Kidney (tissue), 14 donors: ENCODE data around the gene ZNF627. TPM values are rescaled to one million over a fixed set of nuclear protein-coding genes. Genes with fewer than 3 reads are reported as not detected.
"Not testable (repeated sequence)": the region's sequence is repeated elsewhere in the genome, so short reads cannot be mapped to it uniquely, and the experiment has no call there.

ENCODE experiments used
- DNase-seq, 5 donors: peaks; one replicate each; pipeline ENCODE4 v3.0.0-alpha.2; 2013 to 2020
- FAIRE-seq: peaks from 2 replicates; lab custom pipeline; 2012; peaks lifted over from hg19 to GRCh38; lab: Jason Lieb, UNC
- H3K27ac ChIP-seq, 2 donors: one replicate each; pipeline ENCODE4 v1.7.0; 2013; ENCODE audit warnings: low read depth in 2 of 2, low read length in 2 of 2, inconsistent platforms in 1 of 2
- H3K27me3 ChIP-seq: one replicate; pipeline ENCODE4 v1.7.1; 2013; ENCODE audit warnings: low read length, inconsistent platforms; ENCODE audit not compliant: control insufficient read depth, insufficient read depth
- H3K36me3 ChIP-seq, 3 donors: one replicate each; pipeline versions ENCODE4 v1.7.0 to v1.7.1; 2013; ENCODE audit warnings: low read length in 3 of 3, control low read depth in 1 of 3, inconsistent platforms in 1 of 3; ENCODE audit not compliant: insufficient read depth in 3 of 3, control insufficient read depth in 2 of 3
- H3K4me1 ChIP-seq, 3 donors: one replicate each; pipeline versions ENCODE4 v1.7.0 to v1.7.1; 2013; ENCODE audit warnings: low read length in 3 of 3, inconsistent platforms in 1 of 3, low read depth in 1 of 3; ENCODE audit not compliant: control insufficient read depth in 2 of 3, insufficient read depth in 2 of 3
- H3K4me3 ChIP-seq, 3 donors: one replicate each; pipeline versions ENCODE4 v1.7.0 to v1.8.1; 2013; ENCODE audit warnings: low read length in 3 of 3, control low read depth in 1 of 3, inconsistent platforms in 1 of 3
- H3K9ac ChIP-seq, 3 donors: one replicate each; pipeline versions ENCODE4 v1.7.0 to v1.7.1; 2013; ENCODE audit warnings: low read length in 3 of 3, control low read depth in 1 of 3, inconsistent platforms in 1 of 3
- H3K9me3 ChIP-seq, 3 donors: one replicate each; pipeline versions ENCODE4 v1.7.0 to v1.7.1; 2013; ENCODE audit warnings: low read length in 3 of 3, control low read depth in 1 of 3, inconsistent platforms in 1 of 3; ENCODE audit not compliant: control insufficient read depth in 2 of 3, insufficient read depth in 1 of 3
- CTCF ChIP-seq: IDR thresholded peaks from 3 replicates; pipeline ENCODE4 v1.5.1; 2012; ENCODE audit warnings: mild to moderate bottlenecking, moderate library complexity, borderline replicate concordance; ENCODE audit not compliant: insufficient read depth; ENCODE audit errors: extremely low read depth
- intact Hi-C: fragments of 100-400 bp; cut with DNase I; formaldehyde crosslinking; loops from one replicate; pipeline ENCODE4 v1.11.1; 2022
- polyA plus RNA-seq: library from polyadenylated mRNA; stranded (reverse); fragments of 350-450 nt; fragmentation: Illumina TruSeq; extraction: RNeasy Lipid Tissue Mini Kit (QIAGEN cat#74804); gene quantifications from one replicate; pipeline ENCODE4 v1.2.3, GENCODE V29; 2014; ENCODE audit warnings: low read depth, low replicate concordance; ENCODE audit not compliant: insufficient read depth
- total RNA-seq: library from RNA; stranded (reverse); fragmentation: NEBNext Ultra II Directional; extraction: Animal tissue kit (Norgen Biotek cat#: 25700); gene quantifications from one replicate; pipeline ENCODE4 v1.2.1, GENCODE V29; 2021
- donor health status: control.
- donor health status: control.
- donor health status: control.
- donor health status: control.
- donor health status: control.
- donor health status: DM: yes; HTN: yes; CAD: no.
- donor health status: Normal renal cell carcinoma (clear cell type).

ZNF627 gene
- total and polyA plus RNA-seq, 2 donors from 2014 or later = 8.4 to 20.8 TPM

GRCh38 chr19:11617180-11618062 is 20.1 kb downstream of the ZNF627 start:
- no peak for TF ChIP-seq CTCF
- H3K4me3 ChIP-seq = no peak overlapping the region
- no peak overlapping the region for H3K9ac ChIP-seq
- intact Hi-C loops = no loop called here
- DNase-seq = no peak
- H3K27me3 ChIP-seq = no peaks in the 10 kb centered on the region
- H3K9me3 ChIP-seq = peaks cover 16 to 23% (median 17%) of the 10 kb centered on the region in 3 donors
- H3K36me3 ChIP-seq = peaks cover 28 to 44% (median 34%) of the 10 kb centered on the region in 3 donors
- no peak for FAIRE-seq
- no peak overlapping the region for H3K27ac ChIP-seq
- H3K4me1 ChIP-seq = no peaks in the 10 kb centered on the region

DNA sequence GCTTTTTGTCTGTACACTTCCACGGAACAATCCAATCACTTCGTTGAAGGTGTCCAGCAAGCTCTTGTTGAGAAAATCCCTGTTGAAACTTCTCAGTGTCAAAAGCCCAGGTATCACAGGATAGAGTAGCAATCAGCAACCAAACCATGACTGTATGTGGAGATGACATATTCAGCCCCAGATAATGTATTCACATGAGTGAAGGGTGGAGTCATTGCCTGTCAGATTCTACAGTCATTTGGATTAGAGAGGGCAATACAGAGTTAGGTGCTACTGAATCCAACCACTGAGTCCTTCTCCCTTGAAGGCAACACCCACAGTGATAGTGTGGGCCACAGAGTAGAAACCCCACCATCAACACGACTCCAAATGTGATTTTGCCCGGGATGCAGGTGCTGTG is 23.3 kb downstream of the ZNF627 start:
- no peak overlapping the region for H3K27ac ChIP-seq
- peaks cover 16 to 23% (median 17%) of the 10 kb centered on the region in 3 donors for H3K9me3 ChIP-seq
- no peak overlapping the region for H3K4me3 ChIP-seq
- no peaks in the 10 kb centered on the region for H3K27me3 ChIP-seq
- H3K36me3 ChIP-seq = peaks cover 28 to 44% (median 32%) of the 10 kb centered on the region in 3 donors
- no peak overlapping the region for H3K9ac ChIP-seq
- intact Hi-C loops = no loop called here
- H3K4me1 ChIP-seq = peaks cover 0 to 2% (median 0%) of the 10 kb centered on the region in 3 donors
- DNase-seq = no peak
- TF ChIP-seq CTCF = no peak
- FAIRE-seq = no peak

GRCh38 chr19:11622401-11622800 is 25.1 kb downstream of the ZNF627 start:
- H3K27me3 ChIP-seq, FAIRE-seq, H3K4me1 ChIP-seq, intact Hi-C loops, H3K9ac ChIP-seq, H3K4me3 ChIP-seq, H3K27ac ChIP-seq: not testable (repeated sequence)
- Histone ChIP-seq H3K36me3 (peaks cover 18 to 31% (median 20%) of the 10 kb centered on the region in 3 donors), H3K9me3 (peaks cover 7 to 13% (median 9%) of the 10 kb centered on the region in 3 donors)
- DNase-seq = peak in 2 of 5 donors; percentile 36 to 47

DNA sequence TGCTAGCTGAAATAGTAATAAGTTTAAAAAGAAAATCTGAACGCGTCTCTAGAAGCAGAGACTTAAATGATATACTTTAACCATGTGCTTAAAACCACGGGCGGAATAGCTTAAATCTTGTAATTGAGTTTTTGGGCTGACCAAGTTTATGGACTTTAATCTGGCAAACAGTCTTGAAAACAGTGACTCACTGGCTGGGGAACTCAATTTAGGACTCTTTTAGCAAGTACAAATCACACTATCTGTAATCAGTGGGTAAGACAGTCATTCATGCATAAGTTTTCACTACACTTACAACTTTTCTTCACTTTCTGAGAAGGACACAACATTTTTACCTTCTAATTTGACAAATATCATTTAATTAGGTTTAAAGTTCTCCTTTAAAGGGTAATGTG is 26.8 kb downstream of the ZNF627 start:
- TF ChIP-seq CTCF = no peak
- Histone ChIP-seq H3K27ac (peak overlapping the region; percentile 1 to 67), H3K9me3 (peaks cover 0 to 2% (median 0%) of the 10 kb centered on the region in 3 donors), H3K4me3 (peak overlapping the region in 2 of 3 donors; percentile 43 to 51), H3K9ac (peak overlapping the region in 1 of 3 donors; percentile 8), H3K4me1 (peaks cover 0 to 2% (median 0%) of the 10 kb centered on the region in 3 donors), H3K27me3 (no peaks in the 10 kb centered on the region), H3K36me3 (peaks cover 9 to 16% (median 9%) of the 10 kb centered on the region in 3 donors)
- DNase-seq = peak in 1 of 5 donors; percentile 33
- peak; percentile 77 for FAIRE-seq
- intact Hi-C loops = no loop called here
